Keratinocyte (primary cell): ENCODE data around the gene SFPQ. TPM values are rescaled to one million over a fixed set of nuclear protein-coding genes. Genes with fewer than 3 reads are reported as not detected.

Experiments used
- DNase-seq: peaks from one replicate; pipeline ENCODE4 v3.0.0-alpha.2; 2011; ENCODE audit warnings: low read depth, missing footprints, low spot score
- FAIRE-seq: peaks from 2 replicates; lab custom pipeline; 2011; peaks lifted over from hg19 to GRCh38; lab: Jason Lieb, UNC
- H2AFZ ChIP-seq: 2 replicates; pipeline ENCODE4 v1.6.0; 2012; ENCODE audit warnings: low read length, control low read depth, inconsistent platforms; ENCODE audit not compliant: control insufficient read depth
- H3K27ac ChIP-seq: 2 replicates; pipeline ENCODE4 v1.5.1; 2011; ENCODE audit warnings: low read length; ENCODE audit not compliant: control insufficient read depth, insufficient read depth
- H3K27me3 ChIP-seq: 3 replicates; pipeline ENCODE4 v1.6.0; 2011; ENCODE audit warnings: low read length; ENCODE audit not compliant: control insufficient read depth, insufficient read depth; ENCODE audit errors: extremely low read depth
- H3K36me3 ChIP-seq, 2 experiments: 2 replicates in 1 of 2; 3 replicates in 1 of 2; pipeline ENCODE4 v1.5.1; 2011; ENCODE audit warnings: low read length in 2 of 2, mild to moderate bottlenecking in 1 of 2; ENCODE audit not compliant: control insufficient read depth in 2 of 2, insufficient read depth in 2 of 2; ENCODE audit errors: extremely low read depth in 1 of 2
- H3K4me1 ChIP-seq: 3 replicates; pipeline ENCODE4 v1.5.1; 2011; ENCODE audit warnings: low read length; ENCODE audit not compliant: control insufficient read depth, insufficient read depth; ENCODE audit errors: extremely low read depth
- H3K4me2 ChIP-seq: 3 replicates; pipeline ENCODE4 v1.6.0; 2011; ENCODE audit warnings: low read depth, low read length; ENCODE audit not compliant: control insufficient read depth, insufficient read depth; ENCODE audit errors: extremely low read depth
- H3K4me3 ChIP-seq, 3 experiments: fragments of 200-600 bp in 1 of 3; sonication (generic) in 1 of 3; 2 replicates in 2 of 3; 3 replicates in 1 of 3; pipeline ENCODE4 v1.5.1; 2011 to 2016; ENCODE audit warnings: low read length in 3 of 3, mild to moderate bottlenecking in 3 of 3, control low read depth in 2 of 3, inconsistent platforms in 1 of 3, low read depth in 1 of 3, mixed read lengths in 1 of 3, mixed run types in 1 of 3, moderate library complexity in 1 of 3; ENCODE audit not compliant: control insufficient read depth in 2 of 3, insufficient read depth in 2 of 3; ENCODE audit errors: extremely low read depth in 1 of 3
- H3K79me2 ChIP-seq: 2 replicates; pipeline ENCODE4 v1.6.0; 2012; ENCODE audit warnings: low read length; ENCODE audit not compliant: control insufficient read depth, insufficient read depth
- H3K9ac ChIP-seq: 3 replicates; pipeline ENCODE4 v1.6.0; 2011; ENCODE audit warnings: low read length; ENCODE audit not compliant: control insufficient read depth, insufficient read depth; ENCODE audit errors: extremely low read depth
- H3K9me1 ChIP-seq: 3 replicates; pipeline ENCODE4 v1.6.0; 2011; ENCODE audit warnings: low read length; ENCODE audit not compliant: control insufficient read depth, insufficient read depth; ENCODE audit errors: extremely low read depth
- H3K9me3 ChIP-seq: 2 replicates; pipeline ENCODE4 v1.5.1; 2012; ENCODE audit warnings: low read depth, low read length; ENCODE audit not compliant: control insufficient read depth
- H4K20me1 ChIP-seq: 3 replicates; pipeline ENCODE4 v1.6.0; 2011; ENCODE audit warnings: low read length; ENCODE audit not compliant: control insufficient read depth, insufficient read depth; ENCODE audit errors: extremely low read depth
- EZH2 ChIP-seq: IDR thresholded peaks from one replicate; pipeline ENCODE4 v1.6.1; 2012; ENCODE audit warnings: inconsistent platforms, mild to moderate bottlenecking, low read length, moderate library complexity
- dilution Hi-C: fragments of 300-500 bp; cut with MboI; formaldehyde crosslinking; loops from one replicate; pipeline ENCODE4 v1.7.0; 2020; ENCODE audit warnings: low sequenced_read_pairs; ENCODE audit not compliant: extremely low pct_ligation_motif_present
- polyA plus RNA-seq, 5 experiments: library from polyadenylated mRNA; depleted of rRNA in 3 of 5; stranded (reverse) in 3 of 5; stranded (forward) in 1 of 5; unstranded in 1 of 5; fragments of >200 nt; gene quantifications; 1 replicate in 1 of 5; 2 replicates in 3 of 5; 3 replicates in 1 of 5; pipeline versions ENCODE4 v1.2.1 to v1.2.3, GENCODE V29; 2011 to 2012; ENCODE audit warnings: missing spikeins in 2 of 5, low read depth in 1 of 5, low replicate concordance in 1 of 5
- TF ChIP-seq, protein P1 (sequence below), 3 experiments: IDR thresholded peaks in 1 of 3; conservative IDR thresholded peaks in 1 of 3; optimal IDR thresholded peaks in 1 of 3; 2 replicates in 2 of 3; 3 replicates in 1 of 3; pipeline versions ENCODE3 to v1.5.1; 2011; ENCODE audit warnings: low read length in 3 of 3, mild to moderate bottlenecking in 3 of 3, moderate library complexity in 2 of 3, control low read depth in 1 of 3, inconsistent platforms in 1 of 3; ENCODE audit not compliant: insufficient read depth in 2 of 3; ENCODE audit errors: extremely low read depth in 1 of 3

The SFPQ gene
- polyA plus RNA-seq, 1 donor (not counting 4 experiments of a cell fraction or from before 2014, with no cell fraction given), result 150 TPM

DNA sequence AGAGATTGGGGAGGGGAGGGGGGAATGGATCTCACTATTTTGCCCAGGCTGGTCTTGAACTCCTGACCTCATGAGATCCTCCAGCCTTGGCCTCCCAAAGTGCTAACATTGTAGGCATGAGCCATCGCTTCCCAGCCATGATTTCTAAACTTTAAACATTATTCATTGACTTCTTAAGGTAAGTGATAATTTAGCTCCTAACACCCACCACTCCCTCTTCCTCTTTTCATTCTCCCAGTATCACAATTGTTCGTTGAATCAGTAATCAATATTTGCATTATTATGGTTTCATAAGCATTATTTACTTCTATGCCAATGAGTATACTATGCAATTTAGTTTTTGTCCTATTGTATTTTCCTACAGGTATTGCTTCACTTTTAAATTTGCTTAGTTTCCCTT is 33.6 kb upstream of the SFPQ start:
- H3K79me2 ChIP-seq, result no peaks in the 10 kb centered on the region
- dilution Hi-C loops, result no loop called here
- FAIRE-seq (no peak), DNase-seq (no peak)
- H3K9me1 ChIP-seq, result no peaks in the 10 kb centered on the region
- H3K27ac ChIP-seq, result no peak overlapping the region
- no peak overlapping the region for H3K4me3 ChIP-seq
- H2AFZ ChIP-seq, result no peak overlapping the region
- H3K4me1 ChIP-seq, result no peaks in the 10 kb centered on the region
- TF ChIP-seq EZH2, result no peak
- TF ChIP-seq, protein P1, sequence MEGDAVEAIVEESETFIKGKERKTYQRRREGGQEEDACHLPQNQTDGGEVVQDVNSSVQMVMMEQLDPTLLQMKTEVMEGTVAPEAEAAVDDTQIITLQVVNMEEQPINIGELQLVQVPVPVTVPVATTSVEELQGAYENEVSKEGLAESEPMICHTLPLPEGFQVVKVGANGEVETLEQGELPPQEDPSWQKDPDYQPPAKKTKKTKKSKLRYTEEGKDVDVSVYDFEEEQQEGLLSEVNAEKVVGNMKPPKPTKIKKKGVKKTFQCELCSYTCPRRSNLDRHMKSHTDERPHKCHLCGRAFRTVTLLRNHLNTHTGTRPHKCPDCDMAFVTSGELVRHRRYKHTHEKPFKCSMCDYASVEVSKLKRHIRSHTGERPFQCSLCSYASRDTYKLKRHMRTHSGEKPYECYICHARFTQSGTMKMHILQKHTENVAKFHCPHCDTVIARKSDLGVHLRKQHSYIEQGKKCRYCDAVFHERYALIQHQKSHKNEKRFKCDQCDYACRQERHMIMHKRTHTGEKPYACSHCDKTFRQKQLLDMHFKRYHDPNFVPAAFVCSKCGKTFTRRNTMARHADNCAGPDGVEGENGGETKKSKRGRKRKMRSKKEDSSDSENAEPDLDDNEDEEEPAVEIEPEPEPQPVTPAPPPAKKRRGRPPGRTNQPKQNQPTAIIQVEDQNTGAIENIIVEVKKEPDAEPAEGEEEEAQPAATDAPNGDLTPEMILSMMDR (optimal IDR thresholded peaks at IDR 0.05 in 1 of 3, IDR thresholded peaks at IDR 0.05 in 1 of 3, conservative IDR thresholded peaks at IDR 0.05 in 1 of 3; ENCODE audit: extremely low read depth in 1 of 3, insufficient read depth in 2 of 3, low read length in 3 of 3), result no peak
- no peaks in the 10 kb centered on the region for H3K36me3 ChIP-seq
- H4K20me1 ChIP-seq, result no peaks in the 10 kb centered on the region
- H3K9me3 ChIP-seq, result no peaks in the 10 kb centered on the region
- H3K9ac ChIP-seq, result no peak overlapping the region
- no peak overlapping the region for H3K4me2 ChIP-seq
- no peaks in the 10 kb centered on the region for H3K27me3 ChIP-seq

DNA sequence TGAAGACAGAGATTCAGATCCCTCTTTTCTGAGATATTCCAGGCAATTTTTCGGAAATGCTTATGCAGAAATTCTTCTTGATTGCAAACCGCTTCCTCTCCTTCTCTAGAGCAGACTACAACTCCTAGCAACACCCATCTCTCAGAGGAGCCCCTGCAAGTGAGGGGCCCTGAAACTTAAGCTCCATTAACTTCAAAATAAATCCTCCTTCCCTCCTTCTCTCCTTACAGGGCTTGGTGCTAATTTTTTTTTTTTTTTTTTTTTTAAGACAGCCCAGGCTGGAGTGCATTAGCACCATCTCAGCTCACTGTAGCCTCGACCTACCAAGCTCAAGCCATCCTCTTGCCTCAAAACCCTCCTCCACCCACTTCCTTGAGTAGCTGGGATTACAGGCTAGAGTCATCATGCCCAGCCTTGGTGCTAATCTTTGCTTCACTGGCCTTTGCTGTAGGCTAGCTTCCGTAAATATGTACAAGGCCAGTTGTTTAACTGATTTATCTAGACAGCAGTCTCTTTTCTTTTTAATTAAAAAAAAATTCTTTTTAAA is 30.2 kb upstream of the SFPQ start:
- Histone ChIP-seq H3K4me2 (no peak overlapping the region), H2AFZ (no peak overlapping the region), H3K36me3 (no peaks in the 10 kb centered on the region), H3K9me3 (no peaks in the 10 kb centered on the region), H3K27ac (no peak overlapping the region), H4K20me1 (no peaks in the 10 kb centered on the region), H3K4me1 (no peaks in the 10 kb centered on the region), H3K27me3 (no peaks in the 10 kb centered on the region), H3K9ac (no peak overlapping the region), H3K4me3 (no peak overlapping the region), H3K9me1 (no peaks in the 10 kb centered on the region), H3K79me2 (no peaks in the 10 kb centered on the region)
- FAIRE-seq (no peak), DNase-seq (no peak)
- dilution Hi-C loops, result no loop called here
- TF ChIP-seq, protein P1 (optimal IDR thresholded peaks at IDR 0.05 in 1 of 3, IDR thresholded peaks at IDR 0.05 in 1 of 3, conservative IDR thresholded peaks at IDR 0.05 in 1 of 3; ENCODE audit: extremely low read depth in 1 of 3, insufficient read depth in 2 of 3, low read length in 3 of 3), result no peak
